ENCODE results near the gene MTURN. TPM values are rescaled to one million over a fixed set of nuclear protein-coding genes. Genes with fewer than 3 reads are reported as not detected.

Gene MTURN
- total and polyA plus RNA-seq, 10 of the 15 experiments (the other 5 are each of a cell fraction or from before 2014, with no cell fraction given): 0.52 to 5.0 (median 3.3) TPM

- Histone ChIP-seq H4K20me1 (ENCODE audit: control insufficient read depth, insufficient read depth) (no peaks in the 10 kb centered on the region), H3K27ac (ENCODE audit: control insufficient read depth, insufficient read depth) (no peak overlapping the region), H3K36me3 (ENCODE audit: control insufficient read depth in 2 of 2, insufficient read depth in 2 of 2, low read length in 1 of 2) (no peaks in the 10 kb centered on the region), H3K79me2 (ENCODE audit: control insufficient read depth, insufficient read depth, low read length) (no peaks in the 10 kb centered on the region), H3K4me1 (ENCODE audit: control insufficient read depth, insufficient read depth, low read length) (peaks cover 8% of the 10 kb centered on the region), H3K27me3 (replicated peaks in 1 of 2; ENCODE audit: control insufficient read depth in 2 of 2, insufficient read depth in 2 of 2, low read length in 1 of 2) (no peaks in the 10 kb centered on the region), H3K9ac (ENCODE audit: control insufficient read depth, insufficient read depth, low read length) (no peak overlapping the region), H3K9me3 (replicated peaks; ENCODE audit: control insufficient read depth, insufficient read depth, low read length) (no peaks in the 10 kb centered on the region), H2AFZ (ENCODE audit: control insufficient read depth, low read depth, low read length) (no peak overlapping the region), H3K4me3 (no peak overlapping the region), H3K4me2 (ENCODE audit: control insufficient read depth, insufficient read depth) (no peak overlapping the region)
- no TSS peak for BruUV-seq (replicated peaks)
- FAIRE-seq (no peak), DNase-seq (ENCODE audit: low read depth, low spot score) (no peak), ATAC-seq (no peak)
- SMC1A ChIA-PET (ENCODE audit: uncharacterized antibody, unreplicated experiment): interaction anchor here (1.3 kb wide), 1 partner anchor 19 kb away, joined by 3 read pairs; no protein-coding TSS in a partner anchor
- intact Hi-C loops (cut with micrococcal nuclease; ENCODE audit: unreplicated experiment): no loop called here
- WGBS (ENCODE audit: insufficient coverage, insufficient replicate concordance, low lambda C conversion rate, missing lambda C conversion rate): 80% methylated on average over 6 of the region's 6 CpGs
- CTCF ChIA-PET: interaction anchor here (1.1 to 2.4 kb wide), 3 partner anchors 14 to 19 kb away, joined by 3 to 8 read pairs (median 3); no protein-coding TSS in a partner anchor
- no peak for TF ChIP-seq EED (IDR thresholded peaks at IDR 0.05; ENCODE audit: low read depth)
- TF ChIP-seq RUNX3 (IDR thresholded peaks at IDR 0.05; ENCODE audit: low read length): no peak
- TF ChIP-seq NRF1 (conservative IDR thresholded peaks at IDR 0.05; ENCODE audit: low read depth, low read length): no peak
- TF ChIP-seq, protein P1, sequence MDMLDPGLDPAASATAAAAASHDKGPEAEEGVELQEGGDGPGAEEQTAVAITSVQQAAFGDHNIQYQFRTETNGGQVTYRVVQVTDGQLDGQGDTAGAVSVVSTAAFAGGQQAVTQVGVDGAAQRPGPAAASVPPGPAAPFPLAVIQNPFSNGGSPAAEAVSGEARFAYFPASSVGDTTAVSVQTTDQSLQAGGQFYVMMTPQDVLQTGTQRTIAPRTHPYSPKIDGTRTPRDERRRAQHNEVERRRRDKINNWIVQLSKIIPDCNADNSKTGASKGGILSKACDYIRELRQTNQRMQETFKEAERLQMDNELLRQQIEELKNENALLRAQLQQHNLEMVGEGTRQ (IDR thresholded peaks at IDR 0.05; ENCODE audit: borderline replicate concordance, low read depth, low read length): no peak
- TF ChIP-seq PBX3 (IDR thresholded peaks at IDR 0.05; ENCODE audit: insufficient replicate concordance, low read depth, low read length): no peak
- no peak for TF ChIP-seq WRNIP1 (IDR thresholded peaks at IDR 0.05; ENCODE audit: borderline replicate concordance, low read depth, low read length)
- TF ChIP-seq ELK1 (IDR thresholded peaks at IDR 0.05; ENCODE audit: low read depth, low read length): no peak
- TF ChIP-seq, protein P2, sequence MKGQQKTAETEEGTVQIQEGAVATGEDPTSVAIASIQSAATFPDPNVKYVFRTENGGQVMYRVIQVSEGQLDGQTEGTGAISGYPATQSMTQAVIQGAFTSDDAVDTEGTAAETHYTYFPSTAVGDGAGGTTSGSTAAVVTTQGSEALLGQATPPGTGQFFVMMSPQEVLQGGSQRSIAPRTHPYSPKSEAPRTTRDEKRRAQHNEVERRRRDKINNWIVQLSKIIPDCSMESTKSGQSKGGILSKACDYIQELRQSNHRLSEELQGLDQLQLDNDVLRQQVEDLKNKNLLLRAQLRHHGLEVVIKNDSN (IDR thresholded peaks at IDR 0.05; ENCODE audit: borderline replicate concordance, extremely low read length, insufficient read depth, low read depth, low read length): no peak
- TF ChIP-seq ATF3 (IDR thresholded peaks at IDR 0.05; ENCODE audit: borderline replicate concordance, extremely low read depth, low read depth, low read length): no peak
- TF ChIP-seq PAX8 (IDR thresholded peaks at IDR 0.05): no peak
- TF ChIP-seq, protein P3, sequence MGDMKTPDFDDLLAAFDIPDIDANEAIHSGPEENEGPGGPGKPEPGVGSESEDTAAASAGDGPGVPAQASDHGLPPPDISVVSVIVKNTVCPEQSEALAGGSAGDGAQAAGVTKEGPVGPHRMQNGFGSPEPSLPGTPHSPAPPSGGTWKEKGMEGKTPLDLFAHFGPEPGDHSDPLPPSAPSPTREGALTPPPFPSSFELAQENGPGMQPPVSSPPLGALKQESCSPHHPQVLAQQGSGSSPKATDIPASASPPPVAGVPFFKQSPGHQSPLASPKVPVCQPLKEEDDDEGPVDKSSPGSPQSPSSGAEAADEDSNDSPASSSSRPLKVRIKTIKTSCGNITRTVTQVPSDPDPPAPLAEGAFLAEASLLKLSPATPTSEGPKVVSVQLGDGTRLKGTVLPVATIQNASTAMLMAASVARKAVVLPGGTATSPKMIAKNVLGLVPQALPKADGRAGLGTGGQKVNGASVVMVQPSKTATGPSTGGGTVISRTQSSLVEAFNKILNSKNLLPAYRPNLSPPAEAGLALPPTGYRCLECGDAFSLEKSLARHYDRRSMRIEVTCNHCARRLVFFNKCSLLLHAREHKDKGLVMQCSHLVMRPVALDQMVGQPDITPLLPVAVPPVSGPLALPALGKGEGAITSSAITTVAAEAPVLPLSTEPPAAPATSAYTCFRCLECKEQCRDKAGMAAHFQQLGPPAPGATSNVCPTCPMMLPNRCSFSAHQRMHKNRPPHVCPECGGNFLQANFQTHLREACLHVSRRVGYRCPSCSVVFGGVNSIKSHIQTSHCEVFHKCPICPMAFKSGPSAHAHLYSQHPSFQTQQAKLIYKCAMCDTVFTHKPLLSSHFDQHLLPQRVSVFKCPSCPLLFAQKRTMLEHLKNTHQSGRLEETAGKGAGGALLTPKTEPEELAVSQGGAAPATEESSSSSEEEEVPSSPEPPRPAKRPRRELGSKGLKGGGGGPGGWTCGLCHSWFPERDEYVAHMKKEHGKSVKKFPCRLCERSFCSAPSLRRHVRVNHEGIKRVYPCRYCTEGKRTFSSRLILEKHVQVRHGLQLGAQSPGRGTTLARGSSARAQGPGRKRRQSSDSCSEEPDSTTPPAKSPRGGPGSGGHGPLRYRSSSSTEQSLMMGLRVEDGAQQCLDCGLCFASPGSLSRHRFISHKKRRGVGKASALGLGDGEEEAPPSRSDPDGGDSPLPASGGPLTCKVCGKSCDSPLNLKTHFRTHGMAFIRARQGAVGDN (IDR thresholded peaks at IDR 0.05): no peak
- in situ Hi-C loops (cut with MboI): no loop called here
- RAD21 ChIA-PET (ENCODE audit: unreplicated experiment): no interaction called here
- POLR2A ChIA-PET: no interaction called here
These were observed 10.7 kb downstream of the MTURN start for GRCh38 chr7:30145426-30145970.

Data from GM12878 (cell line).